Natural killer cell (primary cell): ENCODE measurements around the gene DRICH1. TPM values are rescaled to one million over a fixed set of nuclear protein-coding genes. Genes with fewer than 3 reads are reported as not detected.

ENCODE experiments used
- ATAC-seq, 3 donors: fragments of 150-1000 bp in 2 of 3; fragments of 200-7000 bp in 1 of 3; cut with Tn5 transposase; 1 replicate in 1 of 3; 2 replicates in 2 of 3; pipeline ENCODE4 v1.10.0; 2021; ENCODE audit warnings: mild to moderate bottlenecking in 2 of 3, moderate library complexity in 2 of 3
- DNase-seq, 2 donors: peaks; one replicate each; pipeline versions ENCODE4 v3.0.0 to v3.0.0-alpha.2; 2013 to 2021; ENCODE audit warnings: mixed read lengths in 1 of 2
- H3K27ac ChIP-seq: one replicate; pipeline ENCODE4 v1.5.1; 2013; ENCODE audit warnings: mild to moderate bottlenecking, low read length
- H3K27me3 ChIP-seq: one replicate; pipeline ENCODE4 v1.6.1; 2013; ENCODE audit warnings: low read length; ENCODE audit not compliant: control insufficient read depth, insufficient read depth
- H3K36me3 ChIP-seq: one replicate; pipeline ENCODE4 v1.6.1; 2013; ENCODE audit warnings: low read length; ENCODE audit not compliant: control insufficient read depth, insufficient read depth
- H3K4me1 ChIP-seq: one replicate; pipeline ENCODE4 v1.6.1; 2013; ENCODE audit warnings: low read length; ENCODE audit not compliant: control insufficient read depth, insufficient read depth
- H3K4me3 ChIP-seq: one replicate; pipeline ENCODE4 v1.5.1; 2013; ENCODE audit warnings: low read length
- H3K9me3 ChIP-seq: one replicate; pipeline ENCODE4 v1.6.1; 2013; ENCODE audit warnings: low read length; ENCODE audit not compliant: control insufficient read depth, insufficient read depth
- H3K27ac Mint-ChIP-seq, 2 donors: one replicate each; pipeline ENCODE4 v1.8.0; 2022; ENCODE audit warnings: mild to moderate bottlenecking in 2 of 2, mixed read lengths in 2 of 2, moderate library complexity in 1 of 2
- H3K27me3 Mint-ChIP-seq, 2 donors: one replicate each; pipeline ENCODE4 v1.8.0; 2022; ENCODE audit warnings: low read depth in 2 of 2, mixed read lengths in 2 of 2
- H3K36me3 Mint-ChIP-seq: one replicate; pipeline ENCODE4 v1.8.0; 2022; ENCODE audit warnings: mixed read lengths
- H3K4me1 Mint-ChIP-seq, 2 donors: one replicate each; pipeline ENCODE4 v1.8.0; 2022; ENCODE audit warnings: mixed read lengths in 2 of 2
- H3K4me3 Mint-ChIP-seq: one replicate; pipeline ENCODE4 v1.8.0; 2022; ENCODE audit warnings: mild to moderate bottlenecking, moderate library complexity, mixed read lengths
- H3K9me3 Mint-ChIP-seq, 2 donors: one replicate each; pipeline ENCODE4 v1.8.0; 2022; ENCODE audit warnings: mixed read lengths in 2 of 2
- CTCF ChIP-seq: fragments of 200-600 bp; IDR thresholded peaks from one replicate; pipeline ENCODE4 v1.8.0; 2022; ENCODE audit warnings: antibody characterized with exemption
- WGBS: methylation state at CpG from one replicate; pipeline ENCODE4 v1.1.7; 2013; ENCODE audit warnings: missing lambda C conversion rate; ENCODE audit not compliant: insufficient coverage; 5-methylcytosine and 5-hydroxymethylcytosine counted together
- intact Hi-C: fragments of 100-400 bp; cut with micrococcal nuclease; formaldehyde crosslinking; loops from one replicate; pipeline ENCODE4 v1.14.2; 2022
- total RNA-seq, 4 donors: library from RNA; stranded (reverse); fragments of 120-200 nt in 1 of 4; gene quantifications; one replicate each; pipeline versions ENCODE4 v1.2.3 to v1.2.4, GENCODE V29; 2013 to 2022

DRICH1 gene
- total RNA-seq, 3 donors from 2014 or later (not counting 1 experiment from before 2014, with no cell fraction given), result 2.3 to 3.2 (median 3.1) TPM

DNA sequence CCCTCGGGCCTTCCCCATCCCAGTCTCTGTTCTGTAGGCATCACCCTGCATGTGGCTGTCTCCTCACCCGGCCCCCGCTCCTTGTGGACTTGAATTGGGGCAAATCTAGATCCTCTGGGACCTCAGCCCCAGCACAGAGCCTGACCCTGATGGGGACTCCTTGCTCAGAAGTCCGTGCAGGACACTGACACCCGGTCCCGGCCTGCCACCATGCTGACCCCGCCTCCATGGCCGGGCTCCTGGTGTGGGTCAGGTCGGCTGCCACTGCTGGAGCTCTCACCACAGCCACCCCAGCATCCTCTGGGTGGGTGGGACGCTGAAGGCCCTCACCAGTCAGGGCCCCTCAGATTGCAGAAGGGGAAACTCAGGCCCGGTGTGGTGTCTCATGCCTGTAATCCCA, 53.8 kb downstream of the DRICH1 start:
- 40% methylated on average over 10 of the region's 11 CpGs for WGBS
- no peaks in the 10 kb centered on the region for H3K9me3 ChIP-seq
- Mint-ChIP-seq H3K36me3 (no peaks in the 10 kb centered on the region), H3K27ac (no peak overlapping the region), H3K9me3 (no peaks in the 10 kb centered on the region), H3K4me3 (no peak overlapping the region), H3K27me3 (peaks cover 0 to 5% of the 10 kb centered on the region in 2 donors), H3K4me1 (no peaks in the 10 kb centered on the region)
- no peaks in the 10 kb centered on the region for H3K27me3 ChIP-seq
- no peaks in the 10 kb centered on the region for H3K36me3 ChIP-seq
- intact Hi-C loops, result no loop called here
- H3K4me1 ChIP-seq, result peaks cover 5% of the 10 kb centered on the region
- no peak for TF ChIP-seq CTCF
- no peak overlapping the region for H3K27ac ChIP-seq
- no peak for ATAC-seq
- no peak overlapping the region for H3K4me3 ChIP-seq
- DNase-seq, result no peak

- H3K36me3 Mint-ChIP-seq, result no peaks in the 10 kb centered on the region
- no peak overlapping the region for H3K4me3 Mint-ChIP-seq
- Histone ChIP-seq H3K36me3 (no peaks in the 10 kb centered on the region), H3K4me3 (no peak overlapping the region), H3K4me1 (peaks cover 5% of the 10 kb centered on the region), H3K27me3 (no peaks in the 10 kb centered on the region), H3K27ac (no peak overlapping the region), H3K9me3 (no peaks in the 10 kb centered on the region)
- H3K9me3 Mint-ChIP-seq, result no peaks in the 10 kb centered on the region
- intact Hi-C loops, result no loop called here
- WGBS, result 12% methylated on average over 5 of the region's 5 CpGs
- TF ChIP-seq CTCF, result no peak
- DNase-seq, result no peak
- no peaks in the 10 kb centered on the region for H3K4me1 Mint-ChIP-seq
- peaks cover 0 to 8% of the 10 kb centered on the region in 2 donors for H3K27me3 Mint-ChIP-seq
- H3K27ac Mint-ChIP-seq, result no peak overlapping the region
- no peak for ATAC-seq
Measured at GRCh38 chr22:23576681-23577080, 55.4 kb downstream of the DRICH1 start.

- no peak overlapping the region for H3K27ac Mint-ChIP-seq
- DNase-seq (no peak), ATAC-seq (no peak)
- 91% methylated on average over 4 of the region's 4 CpGs for WGBS
- TF ChIP-seq CTCF, result no peak
- H3K27me3 Mint-ChIP-seq, result peaks cover 0 to 8% of the 10 kb centered on the region in 2 donors
- no peak overlapping the region for H3K4me3 Mint-ChIP-seq
- H3K9me3 Mint-ChIP-seq, result no peaks in the 10 kb centered on the region
- H3K27ac ChIP-seq, result no peak overlapping the region
- intact Hi-C loops, result no loop called here
- H3K4me3 ChIP-seq, result no peak overlapping the region
- H3K9me3 ChIP-seq, result no peaks in the 10 kb centered on the region
- H3K36me3 ChIP-seq, result no peaks in the 10 kb centered on the region
- no peaks in the 10 kb centered on the region for H3K27me3 ChIP-seq
- no peaks in the 10 kb centered on the region for H3K36me3 Mint-ChIP-seq
- peaks cover 4% of the 10 kb centered on the region for H3K4me1 ChIP-seq
- H3K4me1 Mint-ChIP-seq, result no peaks in the 10 kb centered on the region
Measured at GRCh38 chr22:23575601-23576000, 56.5 kb downstream of the DRICH1 start.

DNA sequence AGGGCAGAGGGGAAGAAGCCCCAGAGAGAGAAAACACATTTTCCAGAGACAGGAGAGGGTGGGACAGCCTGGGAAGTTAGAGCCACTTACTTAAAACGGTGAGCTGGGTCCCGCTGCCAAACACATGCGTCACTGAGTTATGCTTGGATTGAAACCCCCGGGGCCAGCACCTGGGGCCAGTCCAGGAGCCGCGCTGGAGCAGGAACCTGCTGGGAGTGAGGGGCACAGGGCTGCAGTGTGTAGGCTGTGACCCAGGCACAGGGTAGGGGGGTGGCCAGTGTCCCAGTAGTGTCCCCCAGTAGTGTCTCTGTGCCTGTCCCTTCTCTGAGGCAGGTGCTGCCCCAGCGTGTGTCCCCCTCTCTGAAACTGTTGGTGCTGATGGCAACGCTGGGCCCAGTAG, 57.2 kb downstream of the DRICH1 start:
- no peaks in the 10 kb centered on the region for H3K27me3 ChIP-seq
- no peak overlapping the region for H3K4me3 ChIP-seq
- WGBS, result 89% methylated on average over 7 of the region's 8 CpGs
- Mint-ChIP-seq H3K27me3 (peaks cover 0 to 8% of the 10 kb centered on the region in 2 donors), H3K9me3 (no peaks in the 10 kb centered on the region), H3K36me3 (no peaks in the 10 kb centered on the region), H3K4me1 (no peaks in the 10 kb centered on the region), H3K27ac (no peak overlapping the region), H3K4me3 (no peak overlapping the region)
- no peaks in the 10 kb centered on the region for H3K36me3 ChIP-seq
- no peak overlapping the region for H3K27ac ChIP-seq
- intact Hi-C loops, result no loop called here
- DNase-seq, result no peak
- no peak for TF ChIP-seq CTCF
- no peaks in the 10 kb centered on the region for H3K4me1 ChIP-seq
- no peaks in the 10 kb centered on the region for H3K9me3 ChIP-seq
- no peak for ATAC-seq
